HG02588 (cell line): Measurements from ENCODE around the gene AARS1.
"Not testable (repeated sequence)": the region's sequence is repeated elsewhere in the genome, so short reads cannot be mapped to it uniquely, and the experiment has no call there.

Source experiments
- ATAC-seq: cut with Tn5 transposase; IDR thresholded peaks from one replicate; pipeline ENCODE4 v1.9.1; 2021; ENCODE audit warnings: mild to moderate bottlenecking, moderate library complexity; ENCODE audit not compliant: unreplicated experiment

AARS1 gene

GRCh38 chr16:70276392-70276791, 12.9 kb downstream of the AARS1 start:
- no peak for ATAC-seq

GRCh38 chr16:70271696-70272095, 17.6 kb downstream of the AARS1 start:
- ATAC-seq, result no peak

- ATAC-seq, result no peak
These were observed 19.1 kb downstream of the AARS1 start for GRCh38 chr16:70270176-70270575.

GRCh38 chr16:70269471-70269870, 19.8 kb downstream of the AARS1 start:
- no peak for ATAC-seq

- not testable (repeated sequence) for ATAC-seq
These were observed 21.4 kb downstream of the AARS1 start for GRCh38 chr16:70267922-70268321.

GRCh38 chr16:70267516-70267915, 21.8 kb downstream of the AARS1 start:
- no peak for ATAC-seq

- ATAC-seq, result not testable (repeated sequence)
These were observed 29.4 kb downstream of the AARS1 start for GRCh38 chr16:70259903-70260302.

- ATAC-seq, result no peak
These were observed 30.4 kb downstream of the AARS1 start for GRCh38 chr16:70258946-70259345.

GRCh38 chr16:70258065-70258464, 31.2 kb downstream of the AARS1 start:
- no peak for ATAC-seq

- ATAC-seq, result no peak
These were observed 31.9 kb downstream of the AARS1 start for GRCh38 chr16:70257391-70257790.

GRCh38 chr16:70255574-70255973, 33.7 kb downstream of the AARS1 start:
- ATAC-seq, result no peak

- ATAC-seq, result no peak
These were observed 34.4 kb downstream of the AARS1 start for GRCh38 chr16:70254965-70255286.

- no peak for ATAC-seq
These were observed 34.9 kb downstream of the AARS1 start for GRCh38 chr16:70254180-70254964.

- ATAC-seq, result no peak
These were observed 35.8 kb downstream of the AARS1 start for GRCh38 chr16:70253291-70254106.

GRCh38 chr16:70252355-70252988, 36.8 kb downstream of the AARS1 start:
- no peak for ATAC-seq

GRCh38 chr16:70251629-70252354, 37.5 kb downstream of the AARS1 start, which contains the start of gene EXOSC6:
EXOSC6 (minus strand) TSS chr16:70251940; CDS start chr16:70251900, 40 bp downstream.
- ATAC-seq, result peak; percentile 79

- peak; percentile 33 for ATAC-seq
These were observed 38.3 kb downstream of the AARS1 start for GRCh38 chr16:70250748-70251628.

GRCh38 chr16:70249697-70250096, 39.6 kb downstream of the AARS1 start:
- ATAC-seq, result not testable (repeated sequence)

GRCh38 chr16:70238773-70239172, 50.5 kb downstream of the AARS1 start:
- ATAC-seq, result not testable (repeated sequence)

GRCh38 chr16:70231831-70232230, 57.5 kb downstream of the AARS1 start:
- not testable (repeated sequence) for ATAC-seq
